Hepatocyte (in vitro differentiated cells): ENCODE measurements around the gene MYLK3.

ENCODE experiments used
- EZH2 ChIP-seq: fragments of 200-600 bp; sonication (generic); IDR thresholded peaks from 2 replicates; pipeline ENCODE4 v1.6.1; 2016; ENCODE audit warnings: antibody characterized with exemption, mild to moderate bottlenecking, borderline replicate concordance
- EZH2phosphoT487 ChIP-seq: fragments of 200-600 bp; sonication (generic); IDR thresholded peaks from one replicate; pipeline ENCODE4 v1.6.1; 2018; ENCODE audit warnings: antibody characterized with exemption, mild to moderate bottlenecking, low read depth, moderate library complexity; ENCODE audit not compliant: unreplicated experiment, severe bottlenecking
- TF ChIP-seq, protein P1 (sequence below): fragments of 200-600 bp; sonication (generic); IDR thresholded peaks from 2 replicates; pipeline ENCODE4 v1.5.1; 2016; ENCODE audit warnings: antibody characterized with exemption, mild to moderate bottlenecking; ENCODE audit not compliant: poor library complexity

GRCh38 chr16:46727630-46728029 lies 20.5 kb downstream of the MYLK3 start:
- TF ChIP-seq, protein P1, sequence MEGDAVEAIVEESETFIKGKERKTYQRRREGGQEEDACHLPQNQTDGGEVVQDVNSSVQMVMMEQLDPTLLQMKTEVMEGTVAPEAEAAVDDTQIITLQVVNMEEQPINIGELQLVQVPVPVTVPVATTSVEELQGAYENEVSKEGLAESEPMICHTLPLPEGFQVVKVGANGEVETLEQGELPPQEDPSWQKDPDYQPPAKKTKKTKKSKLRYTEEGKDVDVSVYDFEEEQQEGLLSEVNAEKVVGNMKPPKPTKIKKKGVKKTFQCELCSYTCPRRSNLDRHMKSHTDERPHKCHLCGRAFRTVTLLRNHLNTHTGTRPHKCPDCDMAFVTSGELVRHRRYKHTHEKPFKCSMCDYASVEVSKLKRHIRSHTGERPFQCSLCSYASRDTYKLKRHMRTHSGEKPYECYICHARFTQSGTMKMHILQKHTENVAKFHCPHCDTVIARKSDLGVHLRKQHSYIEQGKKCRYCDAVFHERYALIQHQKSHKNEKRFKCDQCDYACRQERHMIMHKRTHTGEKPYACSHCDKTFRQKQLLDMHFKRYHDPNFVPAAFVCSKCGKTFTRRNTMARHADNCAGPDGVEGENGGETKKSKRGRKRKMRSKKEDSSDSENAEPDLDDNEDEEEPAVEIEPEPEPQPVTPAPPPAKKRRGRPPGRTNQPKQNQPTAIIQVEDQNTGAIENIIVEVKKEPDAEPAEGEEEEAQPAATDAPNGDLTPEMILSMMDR: no peak
- TF ChIP-seq EZH2 (no peak), EZH2phosphoT487 (no peak)
